IPS-NIHi11 (cell line): Measurements from ENCODE around the gene TNNC2.

Experiments
- DNase-seq: peaks from one replicate; pipeline ENCODE4 v3.0.0; 2012; ENCODE audit warnings: mixed read lengths, low spot score

The TNNC2 gene

GRCh38 chr20:45781391-45781931, 45.7 kb downstream of the TNNC2 start:
- no peak for DNase-seq

- no peak for DNase-seq
Measured at GRCh38 chr20:45780159-45780558, 47.0 kb downstream of the TNNC2 start.

- no peak for DNase-seq
Measured at GRCh38 chr20:45779011-45779915, 47.8 kb downstream of the TNNC2 start.

- DNase-seq, result no peak
Measured at GRCh38 chr20:45776931-45777330, 50.2 kb downstream of the TNNC2 start.

- DNase-seq, result no peak
Measured at GRCh38 chr20:45775411-45775810, 51.7 kb downstream of the TNNC2 start.

GRCh38 chr20:45774945-45775344, 52.2 kb downstream of the TNNC2 start:
- DNase-seq, result no peak
